ENCODE data around the gene MACROH2A1. TPM values are rescaled to one million over a fixed set of nuclear protein-coding genes. Genes with fewer than 3 reads are reported as not detected.

Gene MACROH2A1
- total RNA-seq, 1 experiment from 2014 or later = 83.8 TPM

DNA sequence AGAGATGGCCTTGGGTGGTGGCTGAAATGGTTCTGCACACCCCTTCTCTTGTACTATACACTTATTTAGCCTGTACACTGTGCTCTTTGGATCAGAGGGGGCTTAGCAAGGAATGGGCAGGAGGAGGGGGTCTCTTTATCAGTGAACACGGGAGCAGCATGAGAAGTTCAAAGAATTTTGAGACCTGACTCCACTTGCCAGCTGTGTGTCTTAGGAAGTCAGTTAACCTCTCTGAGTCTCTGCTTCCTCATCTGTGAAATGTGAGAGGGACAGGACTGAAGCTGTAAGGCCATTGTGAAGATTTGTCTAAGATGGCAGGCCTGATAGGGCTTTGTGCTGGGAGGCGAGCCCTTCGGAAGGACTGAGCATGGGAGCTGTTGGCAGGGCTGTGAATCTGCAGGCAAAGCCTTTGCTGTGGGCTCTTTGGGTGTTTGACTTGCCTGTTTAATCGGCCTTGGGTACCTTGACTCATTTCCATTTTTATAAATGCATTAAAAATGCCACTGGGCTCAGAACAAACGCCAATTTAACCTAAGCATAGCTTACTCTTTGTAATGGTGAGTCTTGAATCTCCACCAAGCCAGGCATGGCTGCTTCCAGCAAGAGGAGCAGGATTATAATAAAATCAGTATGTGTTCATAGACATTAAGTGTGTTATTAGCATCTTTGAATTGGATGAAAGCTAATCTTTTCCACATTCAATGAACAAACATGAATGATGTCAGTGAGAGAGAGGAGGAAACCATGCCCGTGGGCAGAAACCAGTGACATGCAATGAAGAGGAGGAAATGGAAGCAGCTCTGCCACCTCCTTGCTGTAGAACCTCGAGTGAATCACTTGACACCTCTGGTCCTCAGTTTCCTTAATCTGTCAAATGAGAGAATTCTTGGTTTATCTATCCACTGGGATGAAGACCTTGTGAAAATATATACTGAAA lies 89.4 kb downstream of the MACROH2A1 start:
- Mint-ChIP-seq H3K4me3 (no peak overlapping the region), H3K27ac (no peak overlapping the region), H3K27me3 (ENCODE audit: low read depth) (peaks cover 27% of the 10 kb centered on the region), H3K4me1 (peaks cover 11% of the 10 kb centered on the region), H3K9me3 (no peaks in the 10 kb centered on the region), H3K36me3 (no peaks in the 10 kb centered on the region)
- ChIA-PET POLR2A (no interaction called here), CTCF (no interaction called here)
- ATAC-seq = no peak
- TF ChIP-seq ZNF138 (CRISPR knock-in tag; conservative IDR thresholded peaks at IDR 0.05) (no peak), TEAD1 (CRISPR knock-in tag; IDR thresholded peaks at IDR 0.05) (no peak), CREM (CRISPR knock-in tag; IDR thresholded peaks at IDR 0.05) (no peak), TEAD4 (CRISPR knock-in tag; IDR thresholded peaks at IDR 0.05) (no peak), ATF1 (CRISPR knock-in tag; IDR thresholded peaks at IDR 0.05) (no peak), NFYB (CRISPR knock-in tag; conservative IDR thresholded peaks at IDR 0.05; ENCODE audit: low read depth) (no peak), ZNF263 (CRISPR knock-in tag; IDR thresholded peaks at IDR 0.05; ENCODE audit: low read depth) (no peak), ZNF219 (CRISPR knock-in tag; IDR thresholded peaks at IDR 0.05; ENCODE audit: borderline replicate concordance) (no peak), FOXJ3 (CRISPR knock-in tag; IDR thresholded peaks at IDR 0.05; ENCODE audit: borderline replicate concordance) (no peak), GRHL2 (CRISPR knock-in tag; IDR thresholded peaks at IDR 0.05; ENCODE audit: insufficient replicate concordance, severe bottlenecking) (no peak), PRRX2 (CRISPR knock-in tag; IDR thresholded peaks at IDR 0.05) (no peak), RORB (CRISPR knock-in tag; IDR thresholded peaks at IDR 0.05) (no peak)
- TF ChIP-seq, protein P1, sequence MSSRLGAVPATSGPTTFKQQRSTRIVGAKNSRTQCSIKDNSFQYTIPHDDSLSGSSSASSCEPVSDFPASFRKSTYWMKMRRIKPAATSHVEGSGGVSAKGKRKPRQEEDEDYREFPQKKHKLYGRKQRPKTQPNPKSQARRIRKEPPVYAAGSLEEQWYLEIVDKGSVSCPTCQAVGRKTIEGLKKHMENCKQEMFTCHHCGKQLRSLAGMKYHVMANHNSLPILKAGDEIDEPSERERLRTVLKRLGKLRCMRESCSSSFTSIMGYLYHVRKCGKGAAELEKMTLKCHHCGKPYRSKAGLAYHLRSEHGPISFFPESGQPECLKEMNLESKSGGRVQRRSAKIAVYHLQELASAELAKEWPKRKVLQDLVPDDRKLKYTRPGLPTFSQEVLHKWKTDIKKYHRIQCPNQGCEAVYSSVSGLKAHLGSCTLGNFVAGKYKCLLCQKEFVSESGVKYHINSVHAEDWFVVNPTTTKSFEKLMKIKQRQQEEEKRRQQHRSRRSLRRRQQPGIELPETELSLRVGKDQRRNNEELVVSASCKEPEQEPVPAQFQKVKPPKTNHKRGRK (CRISPR knock-in tag; IDR thresholded peaks at IDR 0.05; ENCODE audit: borderline replicate concordance) = no peak
- TF ChIP-seq, protein P2, sequence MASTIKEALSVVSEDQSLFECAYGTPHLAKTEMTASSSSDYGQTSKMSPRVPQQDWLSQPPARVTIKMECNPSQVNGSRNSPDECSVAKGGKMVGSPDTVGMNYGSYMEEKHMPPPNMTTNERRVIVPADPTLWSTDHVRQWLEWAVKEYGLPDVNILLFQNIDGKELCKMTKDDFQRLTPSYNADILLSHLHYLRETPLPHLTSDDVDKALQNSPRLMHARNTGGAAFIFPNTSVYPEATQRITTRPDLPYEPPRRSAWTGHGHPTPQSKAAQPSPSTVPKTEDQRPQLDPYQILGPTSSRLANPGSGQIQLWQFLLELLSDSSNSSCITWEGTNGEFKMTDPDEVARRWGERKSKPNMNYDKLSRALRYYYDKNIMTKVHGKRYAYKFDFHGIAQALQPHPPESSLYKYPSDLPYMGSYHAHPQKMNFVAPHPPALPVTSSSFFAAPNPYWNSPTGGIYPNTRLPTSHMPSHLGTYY (CRISPR knock-in tag; IDR thresholded peaks at IDR 0.05) = no peak
- TF ChIP-seq, protein P3, sequence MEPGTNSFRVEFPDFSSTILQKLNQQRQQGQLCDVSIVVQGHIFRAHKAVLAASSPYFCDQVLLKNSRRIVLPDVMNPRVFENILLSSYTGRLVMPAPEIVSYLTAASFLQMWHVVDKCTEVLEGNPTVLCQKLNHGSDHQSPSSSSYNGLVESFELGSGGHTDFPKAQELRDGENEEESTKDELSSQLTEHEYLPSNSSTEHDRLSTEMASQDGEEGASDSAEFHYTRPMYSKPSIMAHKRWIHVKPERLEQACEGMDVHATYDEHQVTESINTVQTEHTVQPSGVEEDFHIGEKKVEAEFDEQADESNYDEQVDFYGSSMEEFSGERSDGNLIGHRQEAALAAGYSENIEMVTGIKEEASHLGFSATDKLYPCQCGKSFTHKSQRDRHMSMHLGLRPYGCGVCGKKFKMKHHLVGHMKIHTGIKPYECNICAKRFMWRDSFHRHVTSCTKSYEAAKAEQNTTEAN (CRISPR knock-in tag; IDR thresholded peaks at IDR 0.05) = no peak
- DNase-seq (ENCODE audit: low spot score) = no peak

DNA sequence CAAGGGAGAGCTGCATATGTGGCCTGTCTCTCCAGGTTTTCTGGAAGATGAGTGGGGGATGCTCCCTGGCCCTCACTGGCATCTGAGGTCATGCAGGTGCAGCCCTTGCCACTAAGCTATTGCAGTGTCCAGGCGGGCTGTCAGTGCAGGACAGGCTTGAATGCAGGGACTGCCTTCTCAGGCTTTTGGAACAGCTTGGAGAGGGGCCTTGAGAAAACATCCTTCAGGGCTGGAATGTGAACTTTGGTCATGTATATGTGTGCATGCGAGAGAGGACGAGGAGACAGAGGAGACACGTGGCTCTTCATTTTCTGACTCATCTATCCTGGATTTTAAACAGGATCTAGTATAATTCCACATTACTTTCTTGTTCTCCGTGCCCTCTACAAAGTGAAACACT lies 90.3 kb downstream of the MACROH2A1 start:
- no peaks in the 10 kb centered on the region for H3K36me3 Mint-ChIP-seq
- DNase-seq (ENCODE audit: low spot score) (no peak), ATAC-seq (no peak)
- no peak overlapping the region for H3K27ac Mint-ChIP-seq
- H3K9me3 Mint-ChIP-seq = no peaks in the 10 kb centered on the region
- POLR2A ChIA-PET = no interaction called here
- H3K27me3 Mint-ChIP-seq (ENCODE audit: low read depth) = peaks cover 27% of the 10 kb centered on the region
- H3K4me3 Mint-ChIP-seq = no peak overlapping the region
- H3K4me1 Mint-ChIP-seq = peaks cover 11% of the 10 kb centered on the region
- CTCF ChIA-PET = no interaction called here
- TF ChIP-seq, protein P4, sequence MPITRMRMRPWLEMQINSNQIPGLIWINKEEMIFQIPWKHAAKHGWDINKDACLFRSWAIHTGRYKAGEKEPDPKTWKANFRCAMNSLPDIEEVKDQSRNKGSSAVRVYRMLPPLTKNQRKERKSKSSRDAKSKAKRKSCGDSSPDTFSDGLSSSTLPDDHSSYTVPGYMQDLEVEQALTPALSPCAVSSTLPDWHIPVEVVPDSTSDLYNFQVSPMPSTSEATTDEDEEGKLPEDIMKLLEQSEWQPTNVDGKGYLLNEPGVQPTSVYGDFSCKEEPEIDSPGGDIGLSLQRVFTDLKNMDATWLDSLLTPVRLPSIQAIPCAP (CRISPR knock-in tag; IDR thresholded peaks at IDR 0.05) = no peak
- TF ChIP-seq FOXK1 (CRISPR knock-in tag; IDR thresholded peaks at IDR 0.05) = no peak
- TF ChIP-seq, protein P5, sequence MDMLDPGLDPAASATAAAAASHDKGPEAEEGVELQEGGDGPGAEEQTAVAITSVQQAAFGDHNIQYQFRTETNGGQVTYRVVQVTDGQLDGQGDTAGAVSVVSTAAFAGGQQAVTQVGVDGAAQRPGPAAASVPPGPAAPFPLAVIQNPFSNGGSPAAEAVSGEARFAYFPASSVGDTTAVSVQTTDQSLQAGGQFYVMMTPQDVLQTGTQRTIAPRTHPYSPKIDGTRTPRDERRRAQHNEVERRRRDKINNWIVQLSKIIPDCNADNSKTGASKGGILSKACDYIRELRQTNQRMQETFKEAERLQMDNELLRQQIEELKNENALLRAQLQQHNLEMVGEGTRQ (CRISPR knock-in tag; IDR thresholded peaks at IDR 0.05) = no peak
- no peak for TF ChIP-seq MXD4 (CRISPR knock-in tag; IDR thresholded peaks at IDR 0.05; ENCODE audit: borderline replicate concordance)
- TF ChIP-seq, protein P6, sequence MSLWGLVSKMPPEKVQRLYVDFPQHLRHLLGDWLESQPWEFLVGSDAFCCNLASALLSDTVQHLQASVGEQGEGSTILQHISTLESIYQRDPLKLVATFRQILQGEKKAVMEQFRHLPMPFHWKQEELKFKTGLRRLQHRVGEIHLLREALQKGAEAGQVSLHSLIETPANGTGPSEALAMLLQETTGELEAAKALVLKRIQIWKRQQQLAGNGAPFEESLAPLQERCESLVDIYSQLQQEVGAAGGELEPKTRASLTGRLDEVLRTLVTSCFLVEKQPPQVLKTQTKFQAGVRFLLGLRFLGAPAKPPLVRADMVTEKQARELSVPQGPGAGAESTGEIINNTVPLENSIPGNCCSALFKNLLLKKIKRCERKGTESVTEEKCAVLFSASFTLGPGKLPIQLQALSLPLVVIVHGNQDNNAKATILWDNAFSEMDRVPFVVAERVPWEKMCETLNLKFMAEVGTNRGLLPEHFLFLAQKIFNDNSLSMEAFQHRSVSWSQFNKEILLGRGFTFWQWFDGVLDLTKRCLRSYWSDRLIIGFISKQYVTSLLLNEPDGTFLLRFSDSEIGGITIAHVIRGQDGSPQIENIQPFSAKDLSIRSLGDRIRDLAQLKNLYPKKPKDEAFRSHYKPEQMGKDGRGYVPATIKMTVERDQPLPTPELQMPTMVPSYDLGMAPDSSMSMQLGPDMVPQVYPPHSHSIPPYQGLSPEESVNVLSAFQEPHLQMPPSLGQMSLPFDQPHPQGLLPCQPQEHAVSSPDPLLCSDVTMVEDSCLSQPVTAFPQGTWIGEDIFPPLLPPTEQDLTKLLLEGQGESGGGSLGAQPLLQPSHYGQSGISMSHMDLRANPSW (CRISPR knock-in tag; conservative IDR thresholded peaks at IDR 0.05; ENCODE audit: low read depth) = no peak
- TF ChIP-seq ZNF416 (CRISPR knock-in tag; IDR thresholded peaks at IDR 0.05) = no peak
- TF ChIP-seq, protein P7, sequence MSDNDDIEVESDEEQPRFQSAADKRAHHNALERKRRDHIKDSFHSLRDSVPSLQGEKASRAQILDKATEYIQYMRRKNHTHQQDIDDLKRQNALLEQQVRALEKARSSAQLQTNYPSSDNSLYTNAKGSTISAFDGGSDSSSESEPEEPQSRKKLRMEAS (CRISPR knock-in tag; IDR thresholded peaks at IDR 0.05) = no peak
- TF ChIP-seq FOXJ3 (CRISPR knock-in tag; IDR thresholded peaks at IDR 0.05; ENCODE audit: borderline replicate concordance) = no peak
- TF ChIP-seq SMAD3 (CRISPR knock-in tag; IDR thresholded peaks at IDR 0.05; ENCODE audit: borderline replicate concordance) = no peak
- TF ChIP-seq NR3C1 (CRISPR knock-in tag; conservative IDR thresholded peaks at IDR 0.05; ENCODE audit: low read depth) = no peak
- TF ChIP-seq, protein P8, sequence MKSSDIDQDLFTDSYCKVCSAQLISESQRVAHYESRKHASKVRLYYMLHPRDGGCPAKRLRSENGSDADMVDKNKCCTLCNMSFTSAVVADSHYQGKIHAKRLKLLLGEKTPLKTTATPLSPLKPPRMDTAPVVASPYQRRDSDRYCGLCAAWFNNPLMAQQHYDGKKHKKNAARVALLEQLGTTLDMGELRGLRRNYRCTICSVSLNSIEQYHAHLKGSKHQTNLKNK (CRISPR knock-in tag; IDR thresholded peaks at IDR 0.05) = no peak
- no peak for TF ChIP-seq NR1H2 (CRISPR knock-in tag; IDR thresholded peaks at IDR 0.05)
